Germinal center (tissue), 1 donor: Measurements from ENCODE around the gene ABHD12.
"Not testable (repeated sequence)": the region's sequence is repeated elsewhere in the genome, so short reads cannot be mapped to it uniquely, and the experiment has no call there.

Source experiments
- DNase-seq: peaks from one replicate; pipeline ENCODE4 v3.0.0; 2012; ENCODE audit warnings: mixed read lengths, low spot score

The ABHD12 gene

GRCh38 chr20:25353747-25354705, 36.6 kb downstream of the ABHD12 start:
- no peak for DNase-seq

- DNase-seq: no peak
Observed at GRCh38 chr20:25353353-25353746, 37.3 kb downstream of the ABHD12 start.

- no peak for DNase-seq
Observed at GRCh38 chr20:25352746-25353145, 37.9 kb downstream of the ABHD12 start.

GRCh38 chr20:25351024-25351360, 39.6 kb downstream of the ABHD12 start:
- DNase-seq: no peak

GRCh38 chr20:25346349-25346748, 44.3 kb downstream of the ABHD12 start:
- no peak for DNase-seq

- DNase-seq: no peak
Observed at GRCh38 chr20:25345721-25346120, 44.9 kb downstream of the ABHD12 start.

GRCh38 chr20:25344634-25345033, 46.0 kb downstream of the ABHD12 start:
- no peak for DNase-seq

GRCh38 chr20:25341716-25342680, 48.6 kb downstream of the ABHD12 start:
- no peak for DNase-seq

- no peak for DNase-seq
Observed at GRCh38 chr20:25340380-25340779, 50.3 kb downstream of the ABHD12 start.

- DNase-seq: no peak
Observed at GRCh38 chr20:25339608-25340007, 51.0 kb downstream of the ABHD12 start.

- no peak for DNase-seq
Observed at GRCh38 chr20:25338112-25339023, 52.3 kb downstream of the ABHD12 start.

- no peak for DNase-seq
Observed at GRCh38 chr20:25336561-25337422, 53.8 kb downstream of the ABHD12 start.

- DNase-seq: not testable (repeated sequence)
Observed at GRCh38 chr20:25334972-25335371, 55.7 kb downstream of the ABHD12 start.

GRCh38 chr20:25328954-25329498, 61.6 kb downstream of the ABHD12 start:
- no peak for DNase-seq

- DNase-seq: no peak
Observed at GRCh38 chr20:25327521-25328235, 63.0 kb downstream of the ABHD12 start.

GRCh38 chr20:25325997-25326396, 64.6 kb downstream of the ABHD12 start:
- no peak for DNase-seq

- no peak for DNase-seq
Observed at GRCh38 chr20:25325073-25325472, 65.6 kb downstream of the ABHD12 start.

- DNase-seq: no peak
Observed at GRCh38 chr20:25324412-25324811, 66.2 kb downstream of the ABHD12 start.

GRCh38 chr20:25323496-25324246, 67.0 kb downstream of the ABHD12 start:
- no peak for DNase-seq
